ENCODE data around the gene OCA2.

OCA2 gene

DNA sequence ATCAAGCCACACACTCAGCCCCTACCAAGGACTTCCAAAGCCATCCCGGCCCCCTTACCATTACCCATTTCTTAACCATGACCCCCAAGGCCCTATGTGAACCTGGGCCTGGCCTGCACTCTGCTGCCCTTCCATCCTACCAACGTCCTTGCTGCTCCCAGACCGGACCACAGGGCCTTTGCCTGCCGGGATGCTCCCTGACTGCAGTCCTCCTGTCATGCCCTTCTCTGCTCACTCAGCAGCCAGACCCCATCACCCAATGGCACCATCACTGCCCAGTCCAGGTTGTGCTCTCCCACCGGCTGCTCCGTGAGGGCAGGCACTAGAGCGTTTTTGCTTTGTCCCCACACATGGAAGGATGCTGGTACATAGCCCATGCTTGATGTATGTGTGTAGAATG is 73.7 kb downstream of the OCA2 start:
- Histone ChIP-seq H3K4me1 (ENCODE audit: control insufficient read depth, insufficient read depth, low read length, poor library complexity, severe bottlenecking) (no peaks in the 10 kb centered on the region), H3K36me3 (ENCODE audit: control insufficient read depth, insufficient read depth, low read length) (no peaks in the 10 kb centered on the region), H3K4me3 (ENCODE audit: insufficient read depth, low read depth, low read length, poor library complexity, severe bottlenecking) (no peak overlapping the region), H3K9me3 (ENCODE audit: control insufficient read depth, low read length) (no peaks in the 10 kb centered on the region), H3K27ac (ENCODE audit: insufficient read depth, low read length, poor library complexity, severe bottlenecking) (no peak overlapping the region), H3K27me3 (replicated peaks; ENCODE audit: control insufficient read depth, insufficient read depth, low read length, poor library complexity, severe bottlenecking) (no peaks in the 10 kb centered on the region)
- no peak for DNase-seq

DNA sequence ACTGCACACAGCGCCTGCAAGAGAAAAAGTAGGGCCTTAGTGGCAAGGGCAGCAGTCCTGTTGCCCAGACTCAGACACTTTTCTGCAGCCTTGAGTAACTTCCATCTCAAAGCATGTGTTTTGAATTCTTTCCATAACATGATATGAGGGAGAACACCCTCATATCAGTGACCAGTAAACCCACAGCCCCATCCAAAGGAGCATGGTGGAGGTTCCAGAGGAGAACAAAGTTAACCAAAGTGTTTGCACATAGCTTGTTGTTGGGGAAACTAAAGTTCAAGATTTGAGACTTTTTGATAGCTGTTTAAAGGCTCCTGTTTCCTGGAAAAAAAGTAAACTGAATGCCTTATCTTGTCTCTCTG is 74.2 kb downstream of the OCA2 start:
- no peak overlapping the region for H3K4me3 ChIP-seq (ENCODE audit: insufficient read depth, low read depth, low read length, poor library complexity, severe bottlenecking)
- H3K36me3 ChIP-seq (ENCODE audit: control insufficient read depth, insufficient read depth, low read length), result no peaks in the 10 kb centered on the region
- H3K4me1 ChIP-seq (ENCODE audit: control insufficient read depth, insufficient read depth, low read length, poor library complexity, severe bottlenecking), result no peaks in the 10 kb centered on the region
- no peaks in the 10 kb centered on the region for H3K9me3 ChIP-seq (ENCODE audit: control insufficient read depth, low read length)
- no peaks in the 10 kb centered on the region for H3K27me3 ChIP-seq (replicated peaks; ENCODE audit: control insufficient read depth, insufficient read depth, low read length, poor library complexity, severe bottlenecking)
- no peak for DNase-seq
- H3K27ac ChIP-seq (ENCODE audit: insufficient read depth, low read length, poor library complexity, severe bottlenecking), result no peak overlapping the region

DNA sequence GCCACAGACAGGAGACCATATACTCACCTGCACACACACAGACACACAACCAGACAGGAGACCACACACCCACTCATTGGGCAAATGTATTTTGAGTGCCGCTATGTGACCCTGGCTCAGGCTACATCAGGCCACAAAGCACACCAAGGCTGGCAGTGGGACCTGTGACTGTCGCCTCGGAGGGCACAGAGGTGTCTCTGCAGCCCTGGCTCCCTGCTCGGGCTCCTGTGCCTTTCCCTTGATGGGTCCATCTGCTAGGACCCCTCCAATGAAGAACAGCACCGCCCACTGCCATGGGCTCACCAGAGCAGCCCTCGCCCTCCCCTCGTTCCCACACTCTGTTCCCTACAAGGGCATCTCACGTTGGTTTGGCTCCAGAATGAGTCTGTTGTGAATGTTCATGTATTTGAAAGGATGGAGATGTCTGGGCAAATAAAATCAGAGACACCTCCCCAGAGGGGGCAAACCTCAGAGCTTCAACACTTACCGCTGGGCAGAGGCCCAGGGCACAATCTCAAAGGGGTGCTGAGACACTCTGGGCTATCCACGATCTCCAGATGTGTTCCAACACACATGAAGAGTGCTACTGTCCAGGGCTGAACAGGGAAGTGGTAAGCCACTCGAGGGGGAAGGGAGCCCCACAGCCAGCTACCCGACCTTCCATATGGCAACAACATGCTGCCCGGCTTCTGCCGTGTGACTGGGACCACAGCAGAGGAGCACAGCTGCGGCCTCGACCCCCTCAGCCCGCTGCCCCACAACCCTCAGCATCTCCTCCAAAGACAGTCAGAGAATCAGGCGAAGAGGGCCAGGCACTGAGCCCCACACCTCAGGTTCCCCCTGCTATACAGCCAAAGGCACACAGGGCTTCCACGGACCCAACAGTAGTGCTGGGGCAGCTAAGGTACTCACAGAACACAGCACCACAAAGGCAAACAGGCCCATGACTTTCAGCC is 74.9 kb downstream of the OCA2 start:
- H3K4me1 ChIP-seq (ENCODE audit: control insufficient read depth, insufficient read depth, low read length, poor library complexity, severe bottlenecking), result no peaks in the 10 kb centered on the region
- no peaks in the 10 kb centered on the region for H3K9me3 ChIP-seq (ENCODE audit: control insufficient read depth, low read length)
- no peaks in the 10 kb centered on the region for H3K36me3 ChIP-seq (ENCODE audit: control insufficient read depth, insufficient read depth, low read length)
- no peak overlapping the region for H3K4me3 ChIP-seq (ENCODE audit: insufficient read depth, low read depth, low read length, poor library complexity, severe bottlenecking)
- no peaks in the 10 kb centered on the region for H3K27me3 ChIP-seq (replicated peaks; ENCODE audit: control insufficient read depth, insufficient read depth, low read length, poor library complexity, severe bottlenecking)
- H3K27ac ChIP-seq (ENCODE audit: insufficient read depth, low read length, poor library complexity, severe bottlenecking), result no peak overlapping the region
- DNase-seq, result no peak

DNA sequence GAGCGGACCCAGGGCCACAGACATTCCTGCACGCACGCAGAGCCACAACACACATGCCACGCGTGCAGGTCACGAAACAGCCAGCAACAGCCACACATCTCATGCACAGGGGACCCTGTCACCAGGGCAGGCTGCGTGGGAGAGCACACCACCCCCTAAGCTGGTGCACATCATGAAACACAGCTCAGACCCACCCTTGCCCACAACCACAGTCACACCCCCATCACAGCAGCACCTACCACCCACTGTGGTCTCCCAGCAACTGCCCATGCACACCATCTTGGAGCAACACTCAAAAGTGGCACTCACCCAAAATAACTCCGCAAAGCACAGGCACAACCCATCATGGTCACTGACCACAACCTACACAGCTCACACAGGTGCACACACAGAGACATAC is 75.7 kb downstream of the OCA2 start:
- DNase-seq, result no peak
- Histone ChIP-seq H3K4me1 (ENCODE audit: control insufficient read depth, insufficient read depth, low read length, poor library complexity, severe bottlenecking) (no peaks in the 10 kb centered on the region), H3K27me3 (replicated peaks; ENCODE audit: control insufficient read depth, insufficient read depth, low read length, poor library complexity, severe bottlenecking) (no peaks in the 10 kb centered on the region), H3K27ac (ENCODE audit: insufficient read depth, low read length, poor library complexity, severe bottlenecking) (no peak overlapping the region), H3K36me3 (ENCODE audit: control insufficient read depth, insufficient read depth, low read length) (no peaks in the 10 kb centered on the region), H3K4me3 (ENCODE audit: insufficient read depth, low read depth, low read length, poor library complexity, severe bottlenecking) (no peak overlapping the region), H3K9me3 (ENCODE audit: control insufficient read depth, low read length) (no peaks in the 10 kb centered on the region)

DNA sequence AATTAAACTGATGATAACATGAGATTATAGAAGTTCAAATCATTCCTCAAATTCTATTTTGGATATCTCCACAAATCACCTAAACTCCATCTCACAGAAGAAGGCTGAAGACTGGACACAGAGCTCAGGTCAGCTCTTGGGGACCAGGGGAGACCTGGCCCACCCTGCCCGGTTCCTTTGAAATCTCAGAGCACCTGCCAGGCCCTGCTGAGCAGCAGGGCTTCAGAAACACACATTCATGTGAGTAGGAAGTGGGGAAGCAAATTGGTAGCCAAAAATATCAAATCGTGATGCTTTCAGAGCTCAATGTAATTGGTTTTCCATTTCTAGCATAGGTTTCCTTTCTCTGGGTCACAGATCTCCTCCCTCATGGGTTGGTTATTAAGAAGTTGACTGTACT is 76.2 kb downstream of the OCA2 start:
- no peak for DNase-seq
- Histone ChIP-seq H3K4me3 (ENCODE audit: insufficient read depth, low read depth, low read length, poor library complexity, severe bottlenecking) (no peak overlapping the region), H3K9me3 (ENCODE audit: control insufficient read depth, low read length) (no peaks in the 10 kb centered on the region), H3K36me3 (ENCODE audit: control insufficient read depth, insufficient read depth, low read length) (no peaks in the 10 kb centered on the region), H3K27ac (ENCODE audit: insufficient read depth, low read length, poor library complexity, severe bottlenecking) (no peak overlapping the region), H3K27me3 (replicated peaks; ENCODE audit: control insufficient read depth, insufficient read depth, low read length, poor library complexity, severe bottlenecking) (no peaks in the 10 kb centered on the region), H3K4me1 (ENCODE audit: control insufficient read depth, insufficient read depth, low read length, poor library complexity, severe bottlenecking) (no peaks in the 10 kb centered on the region)

DNA sequence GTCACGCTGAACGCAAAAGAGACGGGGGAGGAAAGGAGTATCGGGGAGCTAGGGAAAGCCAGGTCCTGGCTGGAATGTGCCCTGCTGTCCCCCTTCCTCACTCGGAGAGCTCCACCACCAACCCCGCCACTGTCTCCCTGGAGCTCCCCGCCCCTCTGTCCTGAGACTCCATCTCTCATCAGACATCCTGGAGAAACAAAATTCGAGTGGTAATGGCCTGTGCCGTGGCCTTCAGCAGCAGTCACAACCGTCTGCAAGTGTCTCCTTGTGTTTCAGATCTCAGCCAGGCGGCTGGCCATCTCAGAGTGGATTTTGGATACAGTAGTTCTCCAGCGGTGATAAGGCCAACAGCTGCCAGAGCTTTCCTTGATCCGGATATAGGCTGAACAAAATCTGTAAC is 76.9 kb downstream of the OCA2 start:
- Histone ChIP-seq H3K4me3 (ENCODE audit: insufficient read depth, low read depth, low read length, poor library complexity, severe bottlenecking) (no peak overlapping the region), H3K4me1 (ENCODE audit: control insufficient read depth, insufficient read depth, low read length, poor library complexity, severe bottlenecking) (no peaks in the 10 kb centered on the region), H3K27ac (ENCODE audit: insufficient read depth, low read length, poor library complexity, severe bottlenecking) (no peak overlapping the region), H3K27me3 (replicated peaks; ENCODE audit: control insufficient read depth, insufficient read depth, low read length, poor library complexity, severe bottlenecking) (no peaks in the 10 kb centered on the region), H3K36me3 (ENCODE audit: control insufficient read depth, insufficient read depth, low read length) (no peaks in the 10 kb centered on the region), H3K9me3 (ENCODE audit: control insufficient read depth, low read length) (no peaks in the 10 kb centered on the region)
- no peak for DNase-seq

DNA sequence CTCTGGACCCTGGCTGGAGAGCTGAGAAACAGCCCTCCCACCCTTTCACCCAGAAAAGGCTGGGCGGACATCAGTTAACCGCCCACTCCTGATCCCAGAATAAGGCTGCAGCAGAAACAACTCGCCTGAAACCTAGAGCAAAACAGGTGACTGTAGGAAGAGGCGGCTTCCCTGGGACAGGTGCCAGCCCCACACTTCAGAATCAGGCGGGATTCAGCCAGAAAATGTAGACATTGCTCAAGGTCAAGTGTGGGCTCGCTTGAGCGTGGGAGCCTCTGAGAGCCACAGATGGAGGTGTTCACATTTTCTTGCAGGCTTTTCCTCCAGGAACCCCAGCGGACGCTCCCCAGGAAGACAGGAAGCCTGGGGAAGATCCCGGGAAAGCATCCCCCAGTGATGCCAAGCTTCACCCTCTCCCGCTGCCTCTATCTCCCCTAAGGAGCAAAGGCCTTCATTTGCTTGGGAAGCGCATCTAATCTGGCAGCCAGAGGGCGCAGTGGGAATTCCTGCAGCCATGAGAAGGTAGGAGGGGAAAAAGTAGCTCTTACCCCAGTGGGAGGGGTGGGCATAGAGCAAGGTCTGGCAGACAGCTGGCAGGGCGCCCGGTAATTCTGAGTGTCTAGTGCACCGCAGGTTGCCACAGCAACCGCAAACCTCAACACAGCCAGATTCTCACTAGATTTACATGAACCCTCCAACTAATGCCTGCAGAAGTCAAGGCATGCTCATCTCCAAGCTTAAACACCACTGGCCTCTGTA is 77.7 kb downstream of the OCA2 start:
- Histone ChIP-seq H3K27me3 (replicated peaks; ENCODE audit: control insufficient read depth, insufficient read depth, low read length, poor library complexity, severe bottlenecking) (no peaks in the 10 kb centered on the region), H3K27ac (ENCODE audit: insufficient read depth, low read length, poor library complexity, severe bottlenecking) (no peak overlapping the region), H3K9me3 (ENCODE audit: control insufficient read depth, low read length) (no peaks in the 10 kb centered on the region), H3K4me3 (ENCODE audit: insufficient read depth, low read depth, low read length, poor library complexity, severe bottlenecking) (no peak overlapping the region), H3K4me1 (ENCODE audit: control insufficient read depth, insufficient read depth, low read length, poor library complexity, severe bottlenecking) (no peaks in the 10 kb centered on the region), H3K36me3 (ENCODE audit: control insufficient read depth, insufficient read depth, low read length) (no peaks in the 10 kb centered on the region)
- DNase-seq, result no peak

DNA sequence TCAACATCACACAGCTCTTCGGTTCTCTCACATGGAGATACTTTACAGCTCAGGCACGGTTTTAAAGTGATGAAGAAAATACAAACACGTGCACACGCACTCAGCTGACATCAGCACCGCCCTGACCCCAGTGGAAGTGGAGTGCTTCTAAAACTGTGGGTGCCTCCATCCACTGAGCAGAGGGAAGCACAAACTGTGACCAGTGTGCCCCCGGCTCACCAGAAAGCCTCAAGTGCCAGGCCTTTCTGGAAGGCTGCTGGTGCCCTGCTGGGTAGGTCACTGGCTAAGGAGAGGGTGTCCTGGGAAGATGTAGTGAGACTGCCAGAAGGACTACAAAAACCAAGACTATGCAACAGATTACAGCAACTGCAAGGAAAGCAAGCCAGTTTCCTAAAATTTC is 78.5 kb downstream of the OCA2 start:
- no peaks in the 10 kb centered on the region for H3K9me3 ChIP-seq (ENCODE audit: control insufficient read depth, low read length)
- no peaks in the 10 kb centered on the region for H3K4me1 ChIP-seq (ENCODE audit: control insufficient read depth, insufficient read depth, low read length, poor library complexity, severe bottlenecking)
- no peaks in the 10 kb centered on the region for H3K36me3 ChIP-seq (ENCODE audit: control insufficient read depth, insufficient read depth, low read length)
- DNase-seq, result no peak
- no peak overlapping the region for H3K27ac ChIP-seq (ENCODE audit: insufficient read depth, low read length, poor library complexity, severe bottlenecking)
- no peak overlapping the region for H3K4me3 ChIP-seq (ENCODE audit: insufficient read depth, low read depth, low read length, poor library complexity, severe bottlenecking)
- no peaks in the 10 kb centered on the region for H3K27me3 ChIP-seq (replicated peaks; ENCODE audit: control insufficient read depth, insufficient read depth, low read length, poor library complexity, severe bottlenecking)

DNA sequence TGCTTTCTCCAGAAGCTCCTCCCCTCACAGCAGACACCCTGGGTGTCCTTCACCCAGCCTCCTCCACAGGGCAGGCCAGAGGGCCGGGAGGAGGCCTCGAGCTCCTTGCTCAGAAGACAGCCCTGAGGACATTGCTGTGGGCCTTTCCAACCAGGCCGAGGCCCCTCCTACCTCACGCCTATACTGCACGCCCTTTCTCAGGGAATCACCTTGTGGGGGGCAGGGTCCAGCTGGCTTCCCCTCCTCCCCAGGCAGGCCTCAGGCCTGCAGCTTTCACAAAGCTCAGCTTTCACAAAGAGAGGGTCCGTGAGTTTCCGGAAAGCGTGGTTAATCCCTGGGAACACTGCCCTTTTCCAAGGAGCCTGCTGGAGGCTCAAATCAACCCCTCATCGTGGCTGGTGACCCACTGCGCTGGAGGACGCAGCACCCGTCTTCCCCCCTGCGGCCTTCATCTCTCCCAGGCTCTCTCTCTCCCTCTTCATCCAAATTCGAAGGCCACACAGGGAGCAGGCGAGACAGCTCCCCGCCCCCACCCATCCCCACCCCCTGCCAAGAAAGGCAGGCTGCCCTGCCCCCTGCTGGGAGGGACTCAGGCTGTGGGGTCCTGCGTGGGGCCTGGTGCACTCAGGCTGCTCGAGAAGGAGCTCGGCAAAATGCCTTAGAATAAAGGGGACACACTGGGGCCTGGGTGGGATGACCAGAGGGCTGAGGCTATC is 79.4 kb downstream of the OCA2 start:
- H3K4me3 ChIP-seq (ENCODE audit: insufficient read depth, low read depth, low read length, poor library complexity, severe bottlenecking), result no peak overlapping the region
- no peaks in the 10 kb centered on the region for H3K9me3 ChIP-seq (ENCODE audit: control insufficient read depth, low read length)
- no peak overlapping the region for H3K27ac ChIP-seq (ENCODE audit: insufficient read depth, low read length, poor library complexity, severe bottlenecking)
- no peaks in the 10 kb centered on the region for H3K36me3 ChIP-seq (ENCODE audit: control insufficient read depth, insufficient read depth, low read length)
- H3K27me3 ChIP-seq (replicated peaks; ENCODE audit: control insufficient read depth, insufficient read depth, low read length, poor library complexity, severe bottlenecking), result no peaks in the 10 kb centered on the region
- H3K4me1 ChIP-seq (ENCODE audit: control insufficient read depth, insufficient read depth, low read length, poor library complexity, severe bottlenecking), result no peaks in the 10 kb centered on the region
- DNase-seq, result no peak
